Measurements from ENCODE around the gene UGP2.
A peak's percentile ranks its signal among the peaks of the same experiment; 100 is the strongest.

Gene UGP2

GRCh38 chr2:63820969-63821368, 20.7 kb upstream of the UGP2 start:
- no peak overlapping the region for H3K4me3 ChIP-seq (ENCODE audit: low read length)
- TF ChIP-seq ZNF274 (IDR thresholded peaks at IDR 0.05; ENCODE audit: low read depth, low read length) = no peak

DNA sequence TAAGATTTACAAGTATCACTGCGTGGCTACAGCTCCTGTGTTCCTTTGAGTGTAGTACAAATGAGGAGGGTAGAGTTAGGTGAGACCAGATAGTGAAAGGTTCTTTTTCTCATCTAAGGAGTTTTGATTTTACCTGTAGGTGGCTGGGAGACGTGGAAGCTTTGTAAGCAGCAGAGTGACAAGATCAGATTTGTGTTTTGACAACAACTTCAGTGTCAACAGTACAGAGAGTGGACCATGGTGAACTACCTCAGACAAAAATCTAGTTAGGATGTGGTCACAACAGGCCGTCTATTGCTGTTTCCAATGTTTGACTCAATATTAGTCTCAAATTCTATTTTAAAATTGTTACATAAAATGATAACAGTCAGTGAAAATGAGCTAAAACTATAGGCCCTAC, 20.3 kb upstream of the UGP2 start:
- H3K4me3 ChIP-seq (ENCODE audit: low read length) = no peak overlapping the region
- no peak for TF ChIP-seq ZNF274 (IDR thresholded peaks at IDR 0.05; ENCODE audit: low read depth, low read length)

DNA sequence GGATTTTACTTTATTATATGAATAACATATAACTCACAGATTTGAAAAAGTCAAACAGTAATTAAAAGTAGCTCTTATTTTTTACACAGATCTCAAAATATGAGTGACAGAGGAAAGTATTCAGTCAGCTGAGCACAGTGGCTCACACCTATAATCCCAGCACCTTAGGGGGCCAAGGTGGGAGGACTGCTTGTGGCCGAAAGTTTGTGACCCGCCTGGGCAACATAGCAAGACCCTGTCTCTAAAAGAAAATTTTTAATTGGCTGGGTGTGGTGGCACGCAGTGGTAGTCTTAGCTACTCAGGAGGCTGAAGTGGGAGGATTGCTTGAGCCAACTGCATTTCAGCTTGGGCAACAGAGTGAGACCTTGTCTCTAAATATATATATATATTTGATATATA, 19.2 kb upstream of the UGP2 start:
- TF ChIP-seq ZNF274 (IDR thresholded peaks at IDR 0.05; ENCODE audit: low read depth, low read length) = no peak
- H3K4me3 ChIP-seq (ENCODE audit: low read length) = no peak overlapping the region

GRCh38 chr2:63827749-63828148, 13.9 kb upstream of the UGP2 start:
- no peak for TF ChIP-seq ZNF274 (IDR thresholded peaks at IDR 0.05; ENCODE audit: low read depth, low read length)

GRCh38 chr2:63831176-63831575, 10.5 kb upstream of the UGP2 start:
- H3K4me3 ChIP-seq (ENCODE audit: low read length) = no peak overlapping the region

More at GRCh38 chr2:63827749-63828148, 13.9 kb upstream of the UGP2 start:
- no peak overlapping the region for H3K4me3 ChIP-seq (ENCODE audit: low read length)

GRCh38 chr2:63834401-63834800, 7.3 kb upstream of the UGP2 start:
- H3K4me3 ChIP-seq (ENCODE audit: low read length) = no peak overlapping the region
- no peak for TF ChIP-seq ZNF274 (IDR thresholded peaks at IDR 0.05; ENCODE audit: low read depth, low read length)

More at GRCh38 chr2:63831176-63831575, 10.5 kb upstream of the UGP2 start:
- no peak for TF ChIP-seq ZNF274 (IDR thresholded peaks at IDR 0.05; ENCODE audit: low read depth, low read length)

GRCh38 chr2:63837036-63837594, 4.6 kb upstream of the UGP2 start:
- H3K4me3 ChIP-seq (ENCODE audit: low read length) = no peak overlapping the region
- no peak for TF ChIP-seq ZNF274 (IDR thresholded peaks at IDR 0.05; ENCODE audit: low read depth, low read length)

DNA sequence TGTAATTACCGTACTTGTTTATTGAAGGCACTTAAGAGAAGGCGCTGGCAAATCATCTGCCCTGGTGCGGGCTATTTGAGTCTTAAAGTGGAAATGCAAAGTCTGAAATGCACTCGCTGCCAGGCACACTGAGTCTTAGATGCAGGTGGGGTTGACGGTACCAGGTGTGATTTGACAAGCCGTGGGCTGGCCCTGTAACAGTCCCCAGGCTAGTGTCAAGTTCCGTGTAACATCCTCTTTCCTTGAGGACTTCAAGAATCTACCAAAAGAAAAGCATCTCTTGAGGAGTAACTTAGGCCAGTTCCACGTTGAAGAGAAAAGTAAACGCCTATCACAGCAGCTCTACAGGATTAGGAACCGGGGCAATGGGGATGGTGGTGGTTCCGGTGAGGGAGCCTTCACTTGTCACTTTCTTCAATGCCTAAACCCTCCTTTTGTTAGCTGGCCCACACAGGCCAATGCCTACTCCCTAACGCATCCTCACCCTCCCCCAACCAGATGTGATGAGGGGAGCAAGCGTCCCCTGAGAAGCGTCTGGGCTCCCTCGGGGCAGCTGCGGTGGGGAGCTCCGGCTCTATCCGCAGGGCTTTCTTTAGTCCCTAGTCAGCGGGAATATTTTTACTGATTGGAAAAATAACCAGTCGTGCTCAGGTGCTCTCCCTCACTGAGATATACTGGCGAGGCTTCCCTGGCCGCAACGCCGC, 1.5 kb upstream of the UGP2 start:
- no peak for TF ChIP-seq ZNF274 (IDR thresholded peaks at IDR 0.05; ENCODE audit: low read depth, low read length)
- peak overlapping the region; percentile 91 for H3K4me3 ChIP-seq (ENCODE audit: low read length)

GRCh38 chr2:63840785-63841253, 877 bp upstream of the UGP2 start:
- no peak for TF ChIP-seq ZNF274 (IDR thresholded peaks at IDR 0.05; ENCODE audit: low read depth, low read length)
- peak overlapping the region; percentile 100 for H3K4me3 ChIP-seq (ENCODE audit: low read length)

- TF ChIP-seq ZNF274 (IDR thresholded peaks at IDR 0.05; ENCODE audit: low read depth, low read length) = no peak
- peak overlapping the region; percentile 100 for H3K4me3 ChIP-seq (ENCODE audit: low read length)
Measured at GRCh38 chr2:63842149-63843061, 709 bp downstream of the UGP2 start.

DNA sequence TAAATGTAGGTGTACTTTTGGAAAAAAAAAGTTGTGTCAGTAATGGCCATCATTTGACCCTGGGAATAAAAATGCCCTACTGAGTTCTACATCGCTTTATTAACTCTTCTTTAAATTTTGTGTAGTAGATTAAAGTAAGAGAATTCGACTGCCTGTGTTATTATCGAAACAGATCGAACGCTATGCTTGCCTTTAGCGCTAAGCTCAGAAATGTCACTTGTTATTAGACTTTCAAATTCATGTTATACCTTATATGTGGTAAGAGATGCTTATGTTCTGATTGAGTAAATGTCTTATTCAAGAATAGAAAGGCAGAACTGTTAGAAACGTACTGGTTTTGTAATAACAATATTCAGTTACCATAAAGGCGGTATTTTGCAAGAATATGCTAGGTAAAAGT, 1.4 kb downstream of the UGP2 start:
- TF ChIP-seq ZNF274 (IDR thresholded peaks at IDR 0.05; ENCODE audit: low read depth, low read length) = no peak
- H3K4me3 ChIP-seq (ENCODE audit: low read length) = peak overlapping the region; percentile 100; the same call in 1 of the 2 replicates

DNA sequence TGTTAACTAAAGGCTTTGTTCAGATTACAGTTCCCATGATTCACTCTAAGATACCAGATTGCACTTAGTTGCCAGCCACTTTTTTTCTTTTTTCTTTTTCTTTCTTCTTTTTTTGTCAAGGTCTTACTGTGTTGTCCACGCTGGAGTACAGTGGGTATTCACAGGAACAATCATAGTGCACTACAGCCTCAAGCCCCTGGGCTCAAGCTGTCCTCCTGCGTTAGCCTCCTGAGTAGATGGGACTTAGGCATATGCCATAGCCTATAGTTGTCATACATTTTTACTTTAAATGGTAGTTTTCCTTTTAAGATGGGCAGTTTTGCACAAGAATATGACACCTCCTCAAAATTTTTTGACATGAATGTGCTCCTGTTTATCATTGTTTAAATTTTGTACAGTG, 2.1 kb downstream of the UGP2 start:
- no peak overlapping the region for H3K4me3 ChIP-seq (ENCODE audit: low read length)
- no peak for TF ChIP-seq ZNF274 (IDR thresholded peaks at IDR 0.05; ENCODE audit: low read depth, low read length)

DNA sequence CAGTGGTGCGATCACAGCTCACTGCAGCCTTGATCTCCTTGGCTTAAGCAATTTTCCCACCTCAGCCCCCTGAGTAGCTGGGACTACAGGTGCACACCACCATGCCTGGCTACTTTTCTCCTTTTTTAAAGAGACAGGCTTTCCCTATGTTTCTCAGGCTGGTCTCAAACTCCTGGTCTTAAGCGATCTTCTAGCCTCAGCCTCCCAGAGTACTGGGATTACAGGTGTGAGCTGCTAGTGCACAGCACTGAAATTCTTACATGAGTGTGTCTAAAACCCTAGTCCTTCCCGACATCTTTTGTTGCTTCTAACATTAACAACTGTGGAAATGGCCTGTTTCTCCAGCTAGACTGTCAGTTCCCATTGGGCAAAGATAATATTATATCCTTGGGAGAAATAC, 2.9 kb downstream of the UGP2 start:
- no peak for TF ChIP-seq ZNF274 (IDR thresholded peaks at IDR 0.05; ENCODE audit: low read depth, low read length)
- H3K4me3 ChIP-seq (ENCODE audit: low read length) = no peak overlapping the region

GRCh38 chr2:63845866-63846265, 4.2 kb downstream of the UGP2 start:
- no peak for TF ChIP-seq ZNF274 (IDR thresholded peaks at IDR 0.05; ENCODE audit: low read depth, low read length)

More at GRCh38 chr2:63845866-63846265, 4.2 kb downstream of the UGP2 start:
- H3K4me3 ChIP-seq (ENCODE audit: low read length) = no peak overlapping the region
